HG03432 (cell line): ENCODE results near the gene GABRB1.

Source experiments
- ATAC-seq: cut with Tn5 transposase; IDR thresholded peaks from one replicate; pipeline ENCODE4 v1.9.1; 2021; ENCODE audit warnings: mild to moderate bottlenecking, moderate library complexity; ENCODE audit not compliant: unreplicated experiment

The GABRB1 gene

DNA sequence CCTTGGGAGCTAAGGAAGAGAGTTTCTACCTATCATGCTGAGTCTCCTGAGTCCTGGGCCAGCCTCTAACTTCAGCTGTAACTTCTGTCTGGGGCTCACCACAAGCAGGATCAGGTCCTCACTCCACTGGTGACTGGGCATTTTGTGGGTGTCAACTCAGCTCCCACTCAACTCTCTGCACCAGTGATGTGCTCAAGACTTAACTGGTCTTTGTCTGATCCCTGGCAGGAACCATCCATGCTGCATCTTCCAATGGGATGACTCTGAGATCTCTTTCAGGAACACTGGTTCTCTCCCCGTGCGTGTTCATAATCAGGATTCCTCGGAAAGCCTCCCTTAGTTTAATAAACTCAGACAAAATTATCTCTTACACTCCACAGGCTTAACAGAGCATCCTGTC is 349.8 kb downstream of the GABRB1 start:
- ATAC-seq, result no peak

DNA sequence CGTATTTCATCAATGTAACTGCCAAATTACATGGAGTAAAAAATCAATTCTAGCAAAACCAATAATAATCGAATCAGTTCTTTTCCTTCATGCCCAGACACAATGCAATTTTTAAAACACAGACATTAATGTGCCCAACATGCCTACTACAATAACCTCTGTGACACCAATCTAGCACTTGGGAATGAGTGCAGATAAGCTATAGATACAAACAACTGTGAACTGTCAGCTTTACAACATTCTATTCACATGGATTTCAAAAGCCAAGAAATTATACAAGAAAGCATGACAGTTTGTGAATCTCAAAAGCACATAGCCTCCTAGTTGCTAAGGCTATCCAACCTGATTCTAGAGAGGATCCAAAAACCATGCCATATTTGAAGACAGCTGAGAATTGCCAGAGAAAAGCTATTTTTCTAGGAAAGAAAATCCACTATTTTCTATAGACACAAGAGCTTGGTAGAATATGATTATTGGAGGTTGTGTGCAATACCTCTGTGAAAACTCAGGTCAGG is 351.5 kb downstream of the GABRB1 start:
- no peak for ATAC-seq

DNA sequence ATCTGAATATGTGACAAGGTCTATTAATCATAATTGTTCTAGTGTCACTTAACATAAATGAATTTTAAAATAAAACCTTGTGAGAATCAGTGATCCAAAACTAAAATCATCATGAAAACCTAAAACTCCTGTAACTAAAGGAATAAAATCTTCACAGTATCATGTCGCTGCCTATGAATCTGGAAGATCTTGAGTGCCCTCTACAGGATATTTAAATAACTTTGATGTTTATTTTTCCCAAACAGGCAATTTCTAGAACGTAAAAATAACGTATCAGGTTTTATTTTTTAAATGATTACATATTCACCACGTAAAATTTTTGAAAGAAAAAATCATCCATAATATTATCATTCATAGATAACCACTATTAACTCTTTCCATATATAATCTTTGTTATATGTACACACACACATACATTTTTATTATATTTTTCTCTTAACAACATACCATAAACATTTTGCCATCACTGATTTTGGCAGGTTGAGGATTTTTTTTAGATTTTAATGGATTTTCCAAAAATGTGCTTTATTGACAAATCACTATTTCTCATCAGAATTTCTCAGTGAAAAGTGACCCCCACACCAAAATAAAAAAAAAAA is 352.6 kb downstream of the GABRB1 start:
- ATAC-seq, result peak; percentile 44

DNA sequence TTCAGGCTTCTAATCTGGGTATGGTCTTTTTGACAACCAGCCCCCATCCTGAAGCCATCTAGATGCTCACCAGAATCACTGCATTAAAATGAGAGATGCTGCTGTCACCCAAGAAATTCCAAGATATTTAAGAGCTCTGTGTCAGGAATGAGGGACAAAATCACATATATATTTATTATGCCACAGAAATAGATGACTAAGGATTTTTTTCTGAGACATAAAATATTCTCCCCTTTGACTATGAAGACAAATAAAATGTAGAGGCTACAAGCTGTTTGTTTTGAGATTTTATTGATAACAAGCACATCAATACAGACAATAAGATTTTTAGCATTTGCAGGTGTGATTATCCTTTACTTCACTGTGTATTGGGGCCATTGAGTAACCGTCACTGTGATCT is 354.8 kb downstream of the GABRB1 start:
- no peak for ATAC-seq

DNA sequence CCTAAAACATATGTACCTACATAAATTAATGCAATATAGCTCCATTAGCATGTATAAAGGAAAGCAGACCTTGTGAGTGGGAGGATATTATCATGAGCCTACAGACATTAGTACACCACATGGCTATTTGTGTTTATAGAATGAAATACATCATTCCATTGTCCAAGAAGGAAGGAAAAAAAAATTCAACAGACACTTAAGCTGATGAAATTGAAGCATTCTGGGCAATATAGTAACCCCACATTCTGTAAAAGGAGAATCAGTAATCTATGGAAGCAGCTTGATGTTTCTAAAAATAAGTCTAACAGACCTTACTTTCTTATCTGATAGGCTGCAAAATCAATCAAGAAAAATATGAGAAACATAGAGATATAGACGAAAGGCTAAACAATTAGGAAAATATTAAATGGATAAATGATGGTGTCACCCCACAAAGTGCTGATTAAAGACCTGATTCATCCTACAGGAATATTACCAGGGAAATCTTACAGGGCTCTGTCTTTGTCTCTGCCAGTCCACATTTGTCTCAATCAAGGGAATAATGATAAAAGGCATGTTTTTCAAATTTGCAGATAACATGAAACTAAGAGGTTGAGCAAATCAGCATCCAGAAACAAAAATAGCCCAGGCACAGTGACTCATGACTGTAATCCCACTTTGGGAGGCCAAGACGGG is 355.3 kb downstream of the GABRB1 start:
- ATAC-seq, result no peak

DNA sequence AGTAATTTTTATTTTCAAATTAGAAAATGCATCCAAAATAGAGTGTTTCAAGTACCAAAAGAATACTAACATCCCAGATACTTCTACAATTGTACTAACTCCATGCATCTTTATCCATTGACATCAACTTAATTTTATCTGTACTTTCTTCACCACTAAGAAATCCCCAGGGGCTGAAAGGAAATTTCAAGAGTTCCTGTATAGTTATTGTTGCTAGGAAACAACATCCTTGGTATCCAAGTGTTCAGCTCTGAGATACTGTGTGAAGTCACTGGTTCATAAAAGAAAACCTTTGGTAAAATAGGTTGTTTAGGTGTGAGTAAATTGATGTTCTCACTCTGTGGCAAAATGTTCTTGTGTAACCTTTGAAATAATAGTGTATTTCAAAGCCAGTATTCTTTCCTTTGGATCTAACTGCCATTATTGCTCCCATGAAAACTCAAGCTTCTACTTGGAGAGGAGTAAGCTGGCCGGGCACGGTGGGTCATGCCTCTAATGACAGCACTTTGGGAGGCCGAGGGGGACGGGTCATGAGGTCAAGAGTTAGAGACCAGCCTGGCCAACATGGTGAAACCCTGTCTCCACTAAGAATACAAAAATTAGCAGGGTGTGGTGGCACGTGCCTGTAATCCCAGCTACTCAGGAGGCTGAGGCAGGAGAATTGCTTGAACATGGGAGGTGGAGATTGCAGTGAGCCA is 359.2 kb downstream of the GABRB1 start:
- peak; percentile 6 for ATAC-seq

DNA sequence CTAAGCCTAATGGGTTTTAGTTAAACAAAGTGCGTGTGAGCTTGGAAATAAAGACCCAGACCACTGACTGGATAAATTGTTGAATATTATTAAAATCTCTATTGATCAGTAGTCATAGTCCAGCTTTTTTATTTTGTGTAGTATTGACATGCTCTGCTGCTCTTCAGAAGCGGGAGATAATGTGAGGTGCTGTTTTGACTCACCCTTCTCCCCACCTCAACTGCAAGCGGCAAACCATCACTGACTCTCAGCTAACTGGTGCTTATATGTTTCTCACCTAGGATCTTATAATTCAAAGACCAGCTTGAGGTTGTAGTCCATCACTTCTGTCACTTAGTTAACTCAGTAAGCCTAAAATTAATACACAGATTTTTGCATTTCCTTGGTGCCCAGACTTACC is 359.9 kb downstream of the GABRB1 start:
- ATAC-seq, result peak; percentile 89

DNA sequence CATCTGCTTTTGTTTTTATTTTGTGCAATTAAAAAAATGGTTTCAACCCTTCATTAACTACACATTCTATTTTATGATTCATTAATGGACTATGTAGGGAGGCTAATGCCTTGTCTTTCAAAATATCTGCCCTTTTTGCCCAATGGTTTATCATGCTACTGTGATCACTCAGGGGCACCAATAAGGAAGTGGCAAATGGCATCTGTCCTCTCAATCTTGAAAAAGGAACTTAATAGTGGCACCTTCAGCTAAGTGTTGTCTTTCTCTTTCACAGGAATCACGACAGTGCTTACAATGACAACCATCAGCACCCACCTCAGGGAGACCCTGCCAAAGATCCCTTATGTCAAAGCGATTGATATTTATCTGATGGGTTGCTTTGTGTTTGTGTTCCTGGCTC is 375.0 kb downstream of the GABRB1 start:
- ATAC-seq, result no peak

DNA sequence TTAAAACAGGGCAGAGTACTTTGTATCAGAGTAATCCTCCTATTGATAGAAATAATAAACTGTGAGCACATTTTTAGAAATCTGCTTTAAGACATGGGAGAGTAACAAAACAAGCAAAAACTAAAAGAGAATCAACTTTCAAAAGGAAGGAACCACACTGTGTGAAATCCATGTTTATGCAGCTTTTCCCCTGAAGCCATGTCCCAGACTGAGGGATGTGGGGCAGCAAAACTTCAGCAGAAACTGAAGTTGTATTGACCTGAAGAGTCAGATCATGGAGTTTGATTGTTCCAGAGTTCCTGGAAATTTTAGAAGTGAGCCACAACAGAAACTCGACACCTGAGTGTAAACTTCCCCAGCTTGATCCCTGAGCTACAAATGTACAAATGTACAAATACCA is 378.9 kb downstream of the GABRB1 start:
- no peak for ATAC-seq

DNA sequence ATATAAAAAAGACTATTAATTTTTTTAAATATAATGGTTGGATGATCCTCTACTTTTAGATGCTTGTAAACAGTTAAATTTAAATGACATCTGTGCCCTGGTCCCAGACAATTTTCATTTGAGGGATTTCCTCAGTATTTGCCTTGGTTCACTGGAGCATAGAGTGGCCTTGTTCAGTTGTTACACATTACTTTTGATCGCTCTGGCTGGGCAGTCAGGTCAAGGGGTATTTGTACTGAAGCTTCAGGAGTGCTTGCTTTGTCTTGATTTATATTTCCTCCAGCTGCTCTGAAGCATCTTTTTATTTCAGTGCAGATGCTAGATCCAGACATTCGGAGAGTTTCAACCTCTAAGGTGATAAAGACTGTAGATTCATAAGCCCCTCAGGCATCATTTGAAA is 382.2 kb downstream of the GABRB1 start:
- peak; percentile 52 for ATAC-seq

DNA sequence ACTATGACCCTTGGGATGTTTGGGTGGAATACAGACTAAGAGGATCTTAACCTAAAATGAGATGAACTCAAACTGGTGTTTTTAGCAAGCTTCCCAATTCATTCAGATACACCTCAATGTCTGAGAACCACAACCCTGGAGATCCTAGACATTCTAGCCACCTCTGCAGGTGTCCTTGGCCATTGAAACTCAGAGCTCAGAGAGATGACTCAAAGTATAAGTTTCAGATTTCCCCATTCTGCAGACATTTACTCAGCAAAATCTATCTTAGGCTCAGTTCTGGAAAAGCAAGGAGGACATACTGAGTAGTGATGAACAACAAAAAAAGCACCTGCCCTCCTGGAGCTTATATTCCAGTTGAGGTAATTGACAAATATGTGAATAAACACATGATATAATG is 384.4 kb downstream of the GABRB1 start:
- ATAC-seq, result peak; percentile 70

DNA sequence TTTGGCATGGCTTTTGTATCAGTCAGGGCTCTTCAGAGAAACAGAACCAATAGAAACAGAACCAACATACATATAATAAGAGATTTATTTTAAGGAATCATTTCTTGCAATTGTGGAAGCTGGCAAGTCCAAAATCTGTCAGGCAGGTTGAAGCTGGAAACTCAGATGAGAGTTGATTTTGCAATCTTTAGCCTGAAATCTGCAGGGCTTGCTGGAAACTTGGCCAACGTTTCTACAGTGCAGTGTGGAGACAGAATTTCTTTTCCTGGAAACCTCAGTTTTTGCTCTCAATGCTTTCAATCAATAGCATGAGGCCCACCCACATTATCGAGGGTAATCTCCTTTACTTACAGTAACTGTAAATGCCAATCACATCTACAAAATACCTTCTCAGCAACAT is 386.8 kb downstream of the GABRB1 start:
- ATAC-seq, result no peak

DNA sequence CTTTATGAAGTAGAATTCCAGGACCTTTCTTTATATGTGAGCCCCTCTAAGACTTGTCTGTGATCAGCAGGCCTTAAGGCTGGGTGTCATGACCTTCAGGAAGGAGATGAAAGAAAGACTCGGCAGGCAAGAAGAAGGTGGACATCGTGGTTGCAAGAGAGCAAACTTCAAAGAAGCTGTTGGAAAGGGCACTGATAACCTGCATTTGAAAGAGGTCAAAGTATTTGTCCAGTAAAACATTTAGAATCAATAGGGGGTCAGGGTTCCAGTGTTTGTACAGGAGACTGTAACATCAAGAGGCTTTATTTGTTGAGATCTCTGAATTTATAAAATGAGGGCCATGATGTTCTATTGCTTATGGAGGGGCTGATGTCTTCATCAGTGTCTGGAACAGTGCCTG is 387.9 kb downstream of the GABRB1 start:
- ATAC-seq, result no peak

DNA sequence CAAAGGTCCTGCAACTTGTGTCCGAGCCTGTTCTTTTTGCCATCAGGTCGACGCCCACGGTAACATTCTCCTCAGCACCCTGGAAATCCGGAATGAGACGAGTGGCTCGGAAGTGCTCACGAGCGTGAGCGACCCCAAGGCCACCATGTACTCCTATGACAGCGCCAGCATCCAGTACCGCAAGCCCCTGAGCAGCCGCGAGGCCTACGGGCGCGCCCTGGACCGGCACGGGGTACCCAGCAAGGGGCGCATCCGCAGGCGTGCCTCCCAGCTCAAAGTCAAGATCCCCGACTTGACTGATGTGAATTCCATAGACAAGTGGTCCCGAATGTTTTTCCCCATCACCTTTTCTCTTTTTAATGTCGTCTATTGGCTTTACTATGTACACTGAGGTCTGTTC is 394.3 kb downstream of the GABRB1 start:
- no peak for ATAC-seq

DNA sequence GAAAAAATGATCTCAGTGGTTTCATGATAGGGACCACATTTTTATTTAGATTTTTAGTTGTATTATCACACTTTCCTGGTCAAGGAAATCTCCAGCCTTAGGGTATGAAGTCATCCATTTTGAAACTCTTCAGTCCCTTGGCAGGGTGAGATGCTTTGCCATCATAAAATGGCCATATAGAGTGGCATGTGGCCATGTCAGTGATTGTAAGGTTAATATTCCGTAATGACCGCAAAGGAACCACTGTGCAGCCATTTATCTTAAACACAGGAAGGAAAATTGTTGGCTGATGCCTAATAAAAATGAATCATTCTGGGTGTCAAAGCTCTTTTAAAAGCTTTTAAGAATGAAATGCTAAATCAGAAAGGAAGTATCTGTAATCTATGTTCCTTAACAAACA is 396.6 kb downstream of the GABRB1 start:
- no peak for ATAC-seq

DNA sequence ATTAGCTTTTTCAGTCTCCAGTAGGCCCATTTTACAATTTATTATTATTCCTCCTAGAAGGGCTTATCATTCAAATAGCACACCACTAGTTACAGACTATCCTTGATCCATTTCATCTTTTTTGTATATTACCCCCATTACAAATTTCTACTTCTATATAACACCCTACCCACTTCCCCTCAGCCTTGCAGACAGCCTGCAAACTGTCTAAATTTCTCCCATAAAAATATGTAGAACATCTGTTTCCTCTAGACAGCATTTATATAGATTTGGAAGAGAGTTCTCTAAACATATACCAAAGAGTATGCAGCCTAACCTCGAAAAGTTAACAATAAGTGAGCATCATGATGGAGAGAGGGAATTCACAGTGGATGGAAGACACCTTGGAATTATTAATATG is 401.4 kb downstream of the GABRB1 start:
- no peak for ATAC-seq

DNA sequence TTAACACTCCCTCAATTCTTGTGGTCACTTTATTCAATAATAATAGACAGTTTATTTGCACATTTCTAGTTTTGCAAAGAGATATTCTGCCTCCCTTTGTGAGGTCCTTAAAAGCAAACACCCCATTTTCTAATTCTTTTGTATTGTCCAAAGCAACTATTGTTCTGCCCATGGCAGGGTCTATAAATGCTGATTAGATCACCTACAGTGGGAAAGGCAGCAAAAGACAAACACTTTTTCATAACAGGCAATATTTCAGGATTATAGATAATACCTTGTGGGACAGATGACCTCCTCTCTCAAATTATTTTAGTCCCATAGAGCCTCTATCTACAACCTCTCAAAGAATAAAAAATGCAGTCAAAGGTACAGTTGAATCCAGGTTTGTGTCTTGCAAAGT is 403.6 kb downstream of the GABRB1 start:
- no peak for ATAC-seq

DNA sequence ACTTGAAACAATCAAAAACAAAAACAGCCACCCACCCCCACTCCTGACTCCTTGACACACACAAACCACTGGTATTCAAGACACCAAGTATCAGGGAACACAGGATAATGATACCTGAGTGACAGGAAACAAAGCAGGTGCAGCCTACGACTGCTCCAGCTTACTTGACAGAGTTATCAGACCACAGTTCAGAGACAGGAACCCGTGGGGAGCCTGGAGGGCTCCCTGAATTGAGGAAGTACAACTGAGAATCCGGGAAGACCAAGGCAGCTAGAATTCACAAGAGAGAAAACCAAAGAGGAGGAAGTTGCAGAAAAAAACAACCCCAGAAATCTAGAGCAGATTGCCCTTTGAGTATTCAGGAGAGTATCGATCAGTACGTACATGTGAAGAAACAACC is 411.6 kb downstream of the GABRB1 start:
- ATAC-seq, result peak; percentile 85

DNA sequence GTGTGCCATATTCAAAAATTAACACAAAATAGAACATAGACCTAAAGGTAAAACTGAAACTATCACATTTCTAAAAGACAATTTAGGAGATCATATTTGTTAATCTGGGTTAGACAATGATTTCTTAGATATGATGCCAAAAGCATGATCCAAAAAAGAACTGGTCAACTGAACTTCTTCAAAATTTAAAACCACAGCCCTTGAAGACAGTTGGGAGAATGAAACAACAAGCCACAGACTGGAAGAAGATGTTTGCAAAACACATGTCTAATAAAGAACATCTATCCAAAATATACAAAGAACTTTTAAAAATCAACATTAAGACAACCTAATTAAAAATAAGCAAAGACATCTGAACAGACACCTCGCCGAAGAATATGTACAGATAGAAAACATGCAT is 412.7 kb downstream of the GABRB1 start:
- ATAC-seq, result no peak

DNA sequence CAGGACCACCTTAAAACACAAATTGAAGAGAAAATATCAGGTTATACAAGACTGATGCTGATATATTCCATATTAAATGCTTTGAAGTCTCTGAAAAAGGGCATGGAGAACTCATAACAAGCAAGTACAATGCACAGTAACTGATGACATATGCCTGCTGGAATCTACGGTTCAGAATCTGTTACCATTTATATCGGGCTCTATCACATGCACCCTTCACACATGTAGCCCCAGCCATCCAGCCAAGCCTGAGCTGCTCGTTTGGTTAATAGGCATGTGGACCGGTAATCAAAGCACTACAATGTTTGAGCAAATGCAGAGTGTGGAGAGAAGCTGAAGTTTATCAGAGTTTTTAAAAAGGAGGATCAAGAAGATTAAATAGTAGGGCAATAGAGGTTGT is 420.3 kb downstream of the GABRB1 start:
- no peak for ATAC-seq

DNA sequence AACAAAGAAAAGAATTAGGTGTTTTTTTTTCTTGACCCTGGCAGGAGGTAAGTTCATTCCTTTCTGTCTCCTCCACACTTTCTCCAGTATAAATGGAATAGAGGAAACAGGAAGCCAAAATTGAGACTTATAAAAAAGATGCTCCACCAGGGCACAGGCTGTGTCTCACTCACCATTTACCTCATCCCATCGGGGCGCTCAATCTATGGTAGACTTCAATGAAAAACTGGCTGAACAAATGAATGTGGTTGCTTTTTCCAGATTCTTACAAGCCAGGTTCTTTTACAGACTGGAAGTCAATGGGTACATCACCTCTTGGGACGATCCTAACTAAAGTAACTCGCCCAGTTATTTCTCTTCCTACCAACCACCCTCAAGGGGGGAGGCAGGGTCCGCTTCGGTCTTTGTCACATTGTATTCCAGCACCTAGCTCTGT is 431.4 kb downstream of the GABRB1 start:
- peak; percentile 27 for ATAC-seq
